OCI-LY7 (cell line): ENCODE measurements around the gene SOX8. TPM values are rescaled to one million over a fixed set of nuclear protein-coding genes. Genes with fewer than 3 reads are reported as not detected.

ENCODE experiments used
- BruUV-seq: library from RNA; stranded (reverse); fragments of 400-500 nt; replicated peaks from 2 replicates; lab custom pipeline; 2021; lab: Mats Ljungman, UMichigan
- CTCF ChIA-PET: fragments of 300-600 bp; sonication (Branson Sonifier 250); formaldehyde crosslinking; loops from one replicate; lab custom pipeline; 2022; ENCODE audit warnings: antibody characterized with exemption; ENCODE audit not compliant: unreplicated experiment; lab: Charles Lee
- POLR2A ChIA-PET: fragments of 300-600 bp; sonication (Branson Sonifier 250); formaldehyde crosslinking; loops from one replicate; lab custom pipeline; 2022; ENCODE audit warnings: antibody characterized with exemption; lab: Charles Lee
- DNase-seq: peaks from one replicate; pipeline ENCODE4 v3.0.0-alpha.2; 2015; ENCODE audit warnings: low spot score
- H2AFZ ChIP-seq: fragments of 200-600 bp; sonication (generic), shearing (Covaris generic); 2 replicates; pipeline ENCODE4 v1.6.1; 2014; ENCODE audit warnings: mild to moderate bottlenecking, antibody characterized with exemption, low read length, moderate library complexity
- H3K27ac ChIP-seq: fragments of 200-600 bp; sonication (generic); 2 replicates; pipeline ENCODE4 v1.5.1; 2014; ENCODE audit warnings: mixed run types, low read depth, mild to moderate bottlenecking, moderate library complexity, low read length, inconsistent platforms; ENCODE audit not compliant: poor library complexity, severe bottlenecking
- H3K36me3 ChIP-seq: fragments of 200-600 bp; sonication (generic); 2 replicates; pipeline ENCODE4 v1.6.1; 2014; ENCODE audit warnings: mild to moderate bottlenecking, antibody characterized with exemption, low read length, moderate library complexity, mixed read lengths; ENCODE audit not compliant: insufficient read depth
- H3K4me1 ChIP-seq: fragments of 200-600 bp; sonication (generic); 2 replicates; pipeline ENCODE4 v1.5.1; 2014; ENCODE audit warnings: mild to moderate bottlenecking, low read length; ENCODE audit not compliant: insufficient read depth, poor library complexity, severe bottlenecking
- H3K4me2 ChIP-seq: fragments of 200-600 bp; sonication (generic); 2 replicates; pipeline ENCODE4 v1.6.1; 2014; ENCODE audit warnings: mild to moderate bottlenecking, low read length
- H3K4me3 ChIP-seq: fragments of 200-600 bp; sonication (generic); 2 replicates; pipeline ENCODE4 v1.5.1; 2014; ENCODE audit warnings: mild to moderate bottlenecking, low read depth, low read length; ENCODE audit not compliant: poor library complexity, severe bottlenecking
- H3K79me2 ChIP-seq: fragments of 200-600 bp; sonication (generic); 2 replicates; pipeline ENCODE4 v1.6.1; 2016; ENCODE audit warnings: low read depth, mild to moderate bottlenecking, low read length, moderate library complexity, mixed read lengths; ENCODE audit not compliant: insufficient read depth
- H3K9me2 ChIP-seq: fragments of 200-600 bp; sonication (generic); 2 replicates; pipeline ENCODE4 v1.6.1; 2016; ENCODE audit warnings: mild to moderate bottlenecking, low read length, mixed read lengths; ENCODE audit not compliant: insufficient read depth
- H3K9me3 ChIP-seq: fragments of 200-600 bp; sonication (generic); 2 replicates; pipeline ENCODE4 v1.6.1; 2014; ENCODE audit warnings: mild to moderate bottlenecking, mixed run types, low read length, mixed read lengths
- H4K20me1 ChIP-seq: fragments of 200-600 bp; sonication (generic); 2 replicates; pipeline ENCODE4 v1.6.1; 2014; ENCODE audit warnings: mild to moderate bottlenecking, antibody characterized with exemption, low read length, moderate library complexity, mixed read lengths; ENCODE audit not compliant: insufficient read depth
- CTCF ChIP-seq: fragments of 200-600 bp; sonication (generic); conservative IDR thresholded peaks from 2 replicates; pipeline ENCODE4 v1.5.1; 2014; ENCODE audit warnings: mild to moderate bottlenecking, antibody characterized with exemption, low read length, moderate library complexity, mixed read lengths
- EZH2phosphoT487 ChIP-seq: fragments of 200-600 bp; sonication (generic); IDR thresholded peaks from 2 replicates; pipeline ENCODE4 v1.6.1; 2018; ENCODE audit warnings: low read depth, borderline replicate concordance, mild to moderate bottlenecking, mixed run types, antibody characterized with exemption, low read length, moderate library complexity, mixed read lengths
- intact Hi-C: fragments of 100-400 bp; cut with micrococcal nuclease; formaldehyde crosslinking; loops from one replicate; pipeline ENCODE4 v1.10.0; 2022; ENCODE audit not compliant: unreplicated experiment
- total RNA-seq, 2 experiments: library from RNA; depleted of rRNA in 1 of 2; stranded (reverse); fragments of >200 nt in 1 of 2; shearing (Covaris generic) in 1 of 2; gene quantifications; 2 replicates each; pipeline ENCODE4 v1.2.3, GENCODE V29; 2014 to 2022

SOX8 gene
- total RNA-seq, 2 experiments from 2014 or later, result 0.85 to 2.4 TPM

- Histone ChIP-seq H4K20me1 (no peaks in the 10 kb centered on the region), H3K9me2 (no peaks in the 10 kb centered on the region), H3K4me3 (no peak overlapping the region), H3K4me1 (no peaks in the 10 kb centered on the region), H3K27ac (no peak overlapping the region), H2AFZ (no peak overlapping the region), H3K79me2 (no peaks in the 10 kb centered on the region), H3K4me2 (no peak overlapping the region), H3K9me3 (no peaks in the 10 kb centered on the region), H3K36me3 (0 out of 2 replicates have a peak, but pooled peaks cover 4% of the 10 kb centered on the region)
- TF ChIP-seq CTCF, result no peak
- TF ChIP-seq EZH2phosphoT487, result no peak
- no TSS peak for BruUV-seq
- intact Hi-C loops, result no loop called here
- POLR2A ChIA-PET, result interaction anchor here (0.9 kb wide), 1 partner anchor 10 kb away, joined by 3 read pairs; no protein-coding TSS in a partner anchor
- no peak for DNase-seq
- CTCF ChIA-PET, result no interaction called here
Measured at GRCh38 chr16:962901-963814, 18.4 kb upstream of the SOX8 start.

- DNase-seq, result no peak
- Histone ChIP-seq H3K27ac (no peak overlapping the region), H3K4me1 (no peaks in the 10 kb centered on the region), H3K9me2 (no peaks in the 10 kb centered on the region), H3K4me2 (no peak overlapping the region), H3K36me3 (0 out of 2 replicates have a peak, but pooled peaks cover 4% of the 10 kb centered on the region), H3K4me3 (no peak overlapping the region), H4K20me1 (no peaks in the 10 kb centered on the region), H2AFZ (no peak overlapping the region), H3K9me3 (no peaks in the 10 kb centered on the region), H3K79me2 (no peaks in the 10 kb centered on the region)
- POLR2A ChIA-PET, result interaction anchor here (0.9 kb wide), 1 partner anchor 10 kb away, joined by 3 read pairs; no protein-coding TSS in a partner anchor
- no TSS peak for BruUV-seq
- CTCF ChIA-PET, result no interaction called here
- intact Hi-C loops, result no loop called here
- TF ChIP-seq CTCF, result no peak
- TF ChIP-seq EZH2phosphoT487, result no peak
Measured at GRCh38 chr16:963913-964312, 17.7 kb upstream of the SOX8 start.
